HEK293 (cell line): Measurements from ENCODE around the gene ATAD1.

ENCODE experiments used
- BCL11A ChIP-seq: fragments of 450-650 bp; formaldehyde crosslinking; IDR thresholded peaks from 2 replicates; pipeline ENCODE4 v1.5.1; 2016; ENCODE audit warnings: low read depth, missing biosample characterization, missing genetic modification characterization
- BCL6B ChIP-seq: fragments of 450-650 bp; formaldehyde crosslinking; IDR thresholded peaks from 2 replicates; pipeline ENCODE4 v1.5.1; 2017; ENCODE audit warnings: missing biosample characterization, missing genetic modification characterization
- CTCF ChIP-seq: fragments of 450-650 bp; formaldehyde crosslinking; IDR thresholded peaks from 2 replicates; pipeline ENCODE4 v1.5.1; 2016; ENCODE audit warnings: missing biosample characterization, missing genetic modification characterization
- GFI1B ChIP-seq: fragments of 450-650 bp; formaldehyde crosslinking; IDR thresholded peaks from 2 replicates; pipeline ENCODE4 v1.5.1; 2016; ENCODE audit warnings: missing biosample characterization, missing genetic modification characterization
- INSM2 ChIP-seq: fragments of 450-650 bp; formaldehyde crosslinking; IDR thresholded peaks from 2 replicates; pipeline ENCODE4 v1.5.1; 2016; ENCODE audit warnings: missing biosample characterization, missing genetic modification characterization
- PRDM4 ChIP-seq: fragments of 450-650 bp; formaldehyde crosslinking; IDR thresholded peaks from 2 replicates; pipeline ENCODE4 v1.5.1; 2017; ENCODE audit warnings: missing biosample characterization, missing genetic modification characterization
- REST ChIP-seq: fragments of 450-650 bp; formaldehyde crosslinking; IDR thresholded peaks from 2 replicates; pipeline ENCODE4 v1.5.1; 2016; ENCODE audit warnings: missing biosample characterization, missing genetic modification characterization
- ZFP69B ChIP-seq: fragments of 450-650 bp; formaldehyde crosslinking; IDR thresholded peaks from 2 replicates; pipeline ENCODE4 v1.5.1; 2016; ENCODE audit warnings: missing biosample characterization, missing genetic modification characterization
- ZNF146 ChIP-seq: fragments of 450-650 bp; formaldehyde crosslinking; IDR thresholded peaks from 2 replicates; pipeline ENCODE4 v1.5.1; 2016; ENCODE audit warnings: missing biosample characterization, missing genetic modification characterization
- ZNF157 ChIP-seq: fragments of 450-650 bp; formaldehyde crosslinking; IDR thresholded peaks from 2 replicates; pipeline ENCODE4 v1.5.1; 2016; ENCODE audit warnings: missing biosample characterization, missing genetic modification characterization
- ZNF169 ChIP-seq: fragments of 450-650 bp; formaldehyde crosslinking; IDR thresholded peaks from 2 replicates; pipeline ENCODE4 v1.5.1; 2016; ENCODE audit warnings: missing biosample characterization, missing genetic modification characterization
- ZNF2 ChIP-seq: fragments of 450-650 bp; formaldehyde crosslinking; IDR thresholded peaks from 2 replicates; pipeline ENCODE4 v1.5.1; 2016; ENCODE audit warnings: missing biosample characterization, missing genetic modification characterization
- ZNF23 ChIP-seq: fragments of 450-650 bp; formaldehyde crosslinking; IDR thresholded peaks from 2 replicates; pipeline ENCODE4 v1.5.1; 2016; ENCODE audit warnings: missing biosample characterization, missing genetic modification characterization, borderline replicate concordance
- ZNF266 ChIP-seq: fragments of 450-650 bp; formaldehyde crosslinking; IDR thresholded peaks from 2 replicates; pipeline ENCODE4 v1.5.1; 2016; ENCODE audit warnings: missing biosample characterization, missing genetic modification characterization, low read depth
- ZNF350 ChIP-seq: fragments of 450-650 bp; formaldehyde crosslinking; IDR thresholded peaks from 2 replicates; pipeline ENCODE4 v1.5.0; 2017; ENCODE audit warnings: missing biosample characterization, mild to moderate bottlenecking, missing genetic modification characterization
- ZNF394 ChIP-seq: fragments of 450-650 bp; formaldehyde crosslinking; IDR thresholded peaks from 2 replicates; pipeline ENCODE4 v1.5.1; 2016; ENCODE audit warnings: missing biosample characterization, missing genetic modification characterization, mild to moderate bottlenecking, moderate library complexity, borderline replicate concordance
- ZNF416 ChIP-seq: fragments of 450-650 bp; formaldehyde crosslinking; IDR thresholded peaks from 2 replicates; pipeline ENCODE4 v1.5.1; 2016; ENCODE audit warnings: missing biosample characterization, missing genetic modification characterization
- ZNF473 ChIP-seq: fragments of 450-650 bp; formaldehyde crosslinking; IDR thresholded peaks from 2 replicates; pipeline ENCODE4 v1.5.1; 2017; ENCODE audit warnings: missing biosample characterization, missing genetic modification characterization
- ZNF513 ChIP-seq: fragments of 450-650 bp; IDR thresholded peaks from 2 replicates; pipeline ENCODE4 v1.5.1; 2018; ENCODE audit warnings: missing biosample characterization, missing genetic modification characterization
- ZNF621 ChIP-seq: fragments of 450-650 bp; formaldehyde crosslinking; IDR thresholded peaks from 2 replicates; pipeline ENCODE4 v1.5.1; 2017; ENCODE audit warnings: missing biosample characterization, missing genetic modification characterization
- ZNF624 ChIP-seq: fragments of 450-650 bp; formaldehyde crosslinking; IDR thresholded peaks from 2 replicates; pipeline ENCODE4 v1.5.1; 2017; ENCODE audit warnings: missing biosample characterization, missing genetic modification characterization
- ZNF704 ChIP-seq: fragments of 450-650 bp; formaldehyde crosslinking; IDR thresholded peaks from 2 replicates; pipeline ENCODE4 v1.5.1; 2016; ENCODE audit warnings: missing biosample characterization, missing genetic modification characterization
- ZNF76 ChIP-seq: fragments of 450-650 bp; formaldehyde crosslinking; IDR thresholded peaks from 2 replicates; pipeline ENCODE4; 2016; ENCODE audit warnings: low read depth, missing biosample characterization, missing genetic modification characterization, borderline replicate concordance

Gene ATAD1

GRCh38 chr10:87846023-87846422, 28.0 kb upstream of the ATAD1 start (continued):
- TF ChIP-seq INSM2 (tag by site-specific recombination) (peak; percentile 100), ZNF2 (tag by site-specific recombination) (0 out of 2 replicates have a peak, but pooled peaks have one; percentile 79), ZNF169 (tag by site-specific recombination) (no peak), ZNF624 (no peak), ZNF23 (no peak), ZNF416 (tag by site-specific recombination) (no peak), BCL6B (tag by site-specific recombination) (no peak), ZNF394 (tag by site-specific recombination) (peak; percentile 87), ZFP69B (tag by site-specific recombination) (peak; percentile 76), GFI1B (tag by site-specific recombination) (peak; percentile 93), ZNF621 (tag by site-specific recombination) (no peak), ZNF473 (tag by site-specific recombination) (no peak), PRDM4 (tag by site-specific recombination) (peak; percentile 93), ZNF350 (tag by site-specific recombination) (no peak), REST (tag by site-specific recombination) (no peak), BCL11A (tag by site-specific recombination) (peak; percentile 98), CTCF (no peak), ZNF266 (tag by site-specific recombination) (peak; percentile 87; the same call in 1 of the 2 replicates), ZNF513 (tag by site-specific recombination) (peak; percentile 63; the same call in 1 of the 2 replicates), ZNF704 (no peak), ZNF76 (tag by site-specific recombination) (peak; percentile 51; the same call in 1 of the 2 replicates), ZNF157 (tag by site-specific recombination) (0 out of 2 replicates have a peak, but pooled peaks have one; percentile 23), ZNF146 (tag by site-specific recombination) (peak; percentile 75)
